Germinal center (tissue), 1 donor: Measurements from ENCODE around the gene CDK4.
"Not testable (repeated sequence)": the region's sequence is repeated elsewhere in the genome, so short reads cannot be mapped to it uniquely, and the experiment has no call there.

Experiments used
- DNase-seq: peaks from one replicate; pipeline ENCODE4 v3.0.0; 2012; ENCODE audit warnings: mixed read lengths, low spot score

CDK4 gene

GRCh38 chr12:57751788-57752667, at the start of gene CDK4:
CDK4 (minus strand) TSS chr12:57752310; CDS start chr12:57751717, 593 bp downstream.
- DNase-seq, result peak; percentile 97

DNA sequence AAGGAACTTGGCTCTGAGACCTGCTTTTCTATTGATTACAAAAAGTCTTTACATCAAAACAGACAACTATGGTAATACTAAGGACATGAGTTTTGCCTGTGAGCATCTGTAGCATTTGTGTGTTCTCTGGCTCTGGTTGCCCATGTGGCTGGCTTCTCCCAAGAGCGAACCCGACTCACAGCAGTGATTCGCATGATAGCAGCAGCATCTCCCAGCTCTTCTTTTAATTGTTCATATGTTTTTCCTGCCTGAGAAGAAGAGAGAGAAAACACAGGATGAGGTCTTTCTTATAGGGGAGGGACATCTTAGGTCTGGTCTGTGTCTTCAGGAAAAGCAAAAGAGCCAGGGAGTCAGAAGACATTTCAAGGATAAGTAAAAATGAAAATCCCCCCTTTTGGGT, 48.9 kb upstream of the CDK4 start:
- no peak for DNase-seq

- no peak for DNase-seq
Observed at GRCh38 chr12:57797933-57798332, 45.8 kb upstream of the CDK4 start.

- DNase-seq, result no peak
Observed at GRCh38 chr12:57796996-57797395, 44.9 kb upstream of the CDK4 start.

- DNase-seq, result no peak
Observed at GRCh38 chr12:57795354-57795753, 43.2 kb upstream of the CDK4 start.

DNA sequence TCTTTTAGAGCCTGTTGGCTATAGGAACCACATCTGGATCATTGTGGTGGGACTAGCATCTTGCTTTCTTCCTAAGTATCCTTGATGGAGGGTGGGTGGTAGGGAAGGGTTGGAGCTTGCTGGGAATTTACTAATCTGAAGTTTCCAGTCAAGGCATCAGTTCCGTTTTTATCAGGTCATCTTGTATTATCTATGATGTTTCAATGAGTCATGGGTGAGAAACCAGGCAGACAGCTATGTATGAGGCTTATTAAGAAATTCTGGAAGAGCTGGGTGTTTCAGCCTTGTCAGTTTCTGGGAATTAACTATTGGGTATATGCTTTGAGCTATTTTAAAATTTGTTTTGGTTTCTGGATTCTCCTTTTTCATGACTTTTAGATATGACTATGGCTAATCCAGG, 41.8 kb upstream of the CDK4 start:
- DNase-seq, result no peak

GRCh38 chr12:57783861-57784260, 31.8 kb upstream of the CDK4 start:
- no peak for DNase-seq

DNA sequence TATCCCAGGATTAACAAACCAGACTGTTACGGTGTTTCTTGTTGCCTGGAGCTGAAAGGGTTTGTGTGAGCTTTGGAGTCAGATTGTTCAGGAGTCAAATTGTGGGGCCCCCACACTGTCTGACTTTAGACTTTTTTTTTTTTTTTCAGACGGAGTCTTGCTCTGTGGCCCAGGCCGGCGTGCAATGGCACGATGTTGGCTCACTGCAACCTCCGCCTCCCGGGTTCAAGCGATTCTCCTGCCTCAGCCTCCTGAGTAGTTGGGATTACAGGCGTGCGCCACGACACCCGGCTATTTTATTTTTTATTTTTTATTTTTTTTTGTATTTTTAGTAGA, 31.3 kb upstream of the CDK4 start:
- no peak for DNase-seq

- peak; percentile 82 for DNase-seq
Observed at GRCh38 chr12:57782608-57783465, 30.7 kb upstream of the CDK4 start, which contains the start of gene TSFM. TSFM (plus strand) TSS chr12:57782787; CDS start chr12:57782802, 15 bp downstream.

- DNase-seq, result no peak
Observed at GRCh38 chr12:57782243-57782607, 30.1 kb upstream of the CDK4 start.

- DNase-seq, result no peak
Observed at GRCh38 chr12:57781801-57782200, 29.7 kb upstream of the CDK4 start.

DNA sequence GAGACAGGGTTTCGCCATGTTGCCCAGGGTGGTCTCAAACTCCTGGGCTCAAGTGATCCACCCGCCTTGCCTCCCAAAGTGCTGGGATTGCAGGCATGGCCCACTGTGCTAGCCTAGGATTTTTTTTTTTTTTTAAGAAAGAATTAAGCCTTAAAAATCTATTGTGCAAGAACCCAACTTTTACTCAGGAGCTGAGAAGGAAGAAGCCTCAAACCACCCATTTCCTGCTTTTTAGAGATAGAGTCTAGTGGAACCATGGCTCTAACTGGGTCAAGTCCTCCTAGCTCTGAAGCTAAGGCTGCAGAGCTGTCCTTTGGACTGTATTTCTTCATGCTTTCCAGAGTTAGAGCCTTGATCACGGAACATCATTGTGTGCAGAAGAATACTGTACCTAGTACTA, 29.1 kb upstream of the CDK4 start:
- no peak for DNase-seq

DNA sequence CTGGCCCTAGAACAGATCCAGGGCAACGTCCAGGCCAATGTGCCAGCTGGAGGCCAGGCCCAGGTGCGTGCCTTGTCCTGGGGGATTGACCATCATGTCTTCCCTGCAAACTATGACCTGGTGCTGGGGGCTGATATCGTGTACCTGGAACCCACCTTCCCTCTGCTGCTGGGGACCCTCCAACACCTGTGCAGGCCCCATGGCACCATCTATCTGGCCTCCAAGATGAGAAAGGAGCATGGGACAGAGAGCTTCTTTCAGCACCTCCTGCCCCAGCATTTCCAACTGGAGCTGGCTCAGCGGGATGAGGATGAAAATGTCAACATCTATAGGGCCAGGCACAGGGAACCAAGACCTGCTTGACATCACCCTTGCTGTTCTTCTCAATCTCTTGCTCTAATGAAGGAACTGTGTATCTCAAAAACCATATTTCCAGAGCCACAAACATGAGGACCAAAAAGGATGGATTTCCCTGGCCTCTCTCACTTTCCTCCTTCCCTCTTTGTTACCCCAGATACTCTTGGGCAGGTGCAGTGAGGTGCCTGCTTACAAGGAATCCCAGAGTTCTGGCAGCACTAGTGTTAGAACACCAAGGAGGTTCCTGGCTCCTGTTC, 28.3 kb upstream of the CDK4 start:
- DNase-seq, result no peak

DNA sequence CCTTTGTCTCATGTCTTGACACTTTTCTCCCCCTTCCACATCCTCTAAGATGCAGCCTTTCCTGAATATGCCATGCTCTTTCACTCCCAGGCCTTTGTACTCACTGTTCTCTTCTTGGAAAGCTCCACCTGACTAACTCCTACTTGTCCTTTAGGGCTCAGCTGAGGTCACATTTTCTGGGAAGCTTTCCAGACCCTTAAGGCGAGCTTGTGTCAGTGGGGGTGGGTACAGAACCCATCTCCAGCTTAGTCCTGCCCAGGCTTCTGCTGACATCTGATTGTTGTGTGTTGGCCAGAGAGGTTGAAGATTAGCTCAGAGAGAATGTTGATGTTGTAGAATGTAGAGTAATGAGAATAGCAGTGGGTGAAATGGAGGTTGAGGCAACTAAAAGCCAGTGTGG, 27.6 kb upstream of the CDK4 start:
- DNase-seq, result no peak

- no peak for DNase-seq
Observed at GRCh38 chr12:57777911-57778310, 25.8 kb upstream of the CDK4 start.

DNA sequence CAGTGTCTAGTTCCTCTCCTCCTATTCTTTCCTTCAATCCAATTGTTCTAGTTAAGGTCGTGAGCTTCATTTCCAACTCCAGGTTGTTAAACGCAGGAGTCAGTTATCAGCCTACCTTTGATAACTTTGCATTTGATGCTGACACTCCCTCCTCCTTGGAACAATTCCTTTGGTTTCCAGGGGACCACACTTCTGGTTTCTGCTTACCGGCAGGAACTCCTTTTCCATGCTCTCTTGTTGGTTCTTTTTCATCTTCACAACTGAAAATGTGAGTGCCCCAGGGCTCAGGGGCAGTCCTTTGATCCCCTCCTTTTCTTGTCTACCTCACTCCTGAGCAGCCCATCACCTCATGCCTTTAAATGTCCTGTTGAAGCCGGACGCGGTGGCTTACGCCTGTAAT, 25.3 kb upstream of the CDK4 start:
- DNase-seq, result no peak

DNA sequence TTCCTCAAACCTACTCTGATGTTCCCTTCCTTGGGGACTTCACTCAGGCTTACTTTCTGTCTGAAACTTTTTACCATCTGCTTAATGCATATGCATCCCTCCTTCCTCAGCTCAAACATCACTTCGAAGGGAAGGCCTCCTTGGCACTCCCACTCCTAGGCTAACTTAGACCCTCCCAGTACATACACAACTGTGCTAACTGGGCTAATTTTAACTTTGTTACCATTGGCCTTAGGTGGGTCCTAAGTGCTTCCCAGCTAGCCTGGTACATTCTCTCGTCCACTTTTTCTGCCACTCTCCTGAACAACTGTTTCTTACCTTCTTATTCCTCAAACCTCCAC, 24.1 kb upstream of the CDK4 start:
- DNase-seq, result no peak

DNA sequence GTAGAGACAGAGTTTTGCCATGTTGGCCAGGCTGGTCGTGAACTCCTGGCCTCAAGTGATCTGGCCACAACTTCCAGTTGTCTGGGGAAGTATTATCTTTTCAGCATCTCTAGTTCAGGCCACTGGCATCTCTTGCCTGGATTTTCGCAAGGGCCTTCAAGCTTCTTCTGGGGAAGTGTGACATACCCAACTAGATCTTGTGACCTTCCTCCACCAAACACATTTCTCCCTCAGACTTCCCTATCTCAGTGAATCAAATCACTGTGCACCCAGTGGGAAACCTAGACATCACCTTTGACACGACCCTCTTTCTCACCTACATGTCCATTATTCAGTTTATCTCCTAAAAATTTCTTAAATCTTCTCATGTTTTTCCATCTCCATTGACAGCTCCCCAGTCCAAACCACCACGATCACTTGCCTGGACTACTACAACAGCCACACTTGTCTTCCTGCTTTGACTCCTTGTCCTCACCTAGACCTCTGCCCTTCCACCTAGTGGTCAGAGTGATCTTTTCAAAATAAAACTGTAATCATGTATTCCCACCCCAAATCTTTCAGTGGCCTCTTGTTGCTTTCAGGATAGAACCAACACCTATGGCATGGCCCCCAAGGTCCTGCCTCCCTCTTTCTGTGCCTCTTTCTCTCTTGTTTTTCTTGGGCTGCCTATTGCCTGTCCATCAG, 23.6 kb upstream of the CDK4 start:
- no peak for DNase-seq

DNA sequence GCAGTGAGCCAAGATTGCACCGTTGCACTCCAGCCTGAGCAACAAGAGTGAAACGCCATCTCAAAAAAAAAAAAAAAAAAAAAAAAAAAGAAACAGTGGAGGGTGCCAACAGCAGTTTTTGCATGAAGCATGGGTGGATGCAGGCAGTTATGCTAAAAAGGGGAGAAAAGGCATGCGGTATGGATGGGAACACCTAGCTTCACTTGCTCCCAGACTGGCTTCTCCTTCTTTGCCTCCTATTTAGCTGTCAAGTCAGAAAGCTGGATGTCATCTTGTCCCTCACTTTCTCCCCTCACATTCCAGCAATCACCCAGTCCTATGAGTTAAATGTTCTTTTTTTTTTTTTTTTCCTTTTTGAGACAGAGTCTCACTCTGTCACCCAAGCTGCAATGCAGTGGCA, 22.9 kb upstream of the CDK4 start:
- no peak for DNase-seq

- DNase-seq, result not testable (repeated sequence)
Observed at GRCh38 chr12:57774634-57775033, 22.5 kb upstream of the CDK4 start.

DNA sequence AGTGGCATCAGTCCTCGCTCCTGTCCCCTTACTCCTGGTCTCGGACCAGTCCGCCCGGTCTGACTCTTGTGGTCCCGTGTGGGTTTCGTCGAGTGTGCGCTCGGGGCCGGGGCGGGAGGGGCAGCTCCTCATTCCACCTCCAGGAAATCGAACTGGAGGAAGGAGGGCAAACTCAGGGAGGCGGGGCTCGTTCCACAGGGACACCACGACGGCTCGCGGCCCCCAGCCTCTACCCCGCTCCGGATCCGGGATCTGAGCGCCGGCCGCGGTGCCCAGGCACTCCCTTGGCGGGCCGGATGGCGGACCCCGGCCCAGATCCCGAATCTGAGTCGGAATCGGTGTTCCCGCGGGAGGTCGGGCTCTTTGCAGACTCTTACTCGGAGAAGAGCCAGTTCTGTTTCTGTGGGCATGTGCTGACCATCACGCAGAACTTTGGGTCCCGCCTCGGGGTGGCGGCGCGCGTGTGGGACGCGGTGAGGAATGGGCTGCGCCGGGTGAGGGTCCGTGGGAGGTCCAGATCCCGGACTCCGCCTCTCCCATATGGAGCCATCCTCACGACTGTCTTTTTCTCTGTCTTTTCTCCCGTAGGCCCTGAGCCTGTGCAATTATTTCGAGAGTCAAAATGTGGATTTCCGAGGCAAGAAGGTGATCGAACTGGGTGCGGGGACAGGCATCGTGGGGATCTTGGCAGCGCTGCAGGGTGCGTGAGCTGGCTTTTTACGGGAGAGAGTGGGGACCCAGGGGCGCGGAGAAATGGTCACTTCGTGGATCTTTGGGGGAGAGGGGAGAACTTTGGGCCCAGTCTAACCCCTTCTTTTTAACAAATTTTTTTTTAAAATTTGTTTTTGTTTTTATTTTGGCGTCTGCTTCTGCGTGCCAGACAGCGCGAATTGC, 20.6 kb upstream of the CDK4 start, which contains the start of gene EEF1AKMT3:
EEF1AKMT3 (plus strand) TSS at position 186 of the 894 bp plus-strand sequence; CDS start at position 297, 111 bp downstream.
- peak; percentile 51 for DNase-seq
